DND-41 (cell line): Measurements from ENCODE around the gene MOK.

Source experiments
- CTCF ChIP-seq: IDR thresholded peaks from 2 replicates; pipeline ENCODE4 v1.5.1; 2012; ENCODE audit warnings: borderline replicate concordance, low read length, moderate library complexity, mild to moderate bottlenecking; ENCODE audit not compliant: poor library complexity, severe bottlenecking; ENCODE audit errors: extremely low read depth
- EZH2 ChIP-seq: IDR thresholded peaks from 3 replicates; pipeline ENCODE4 v1.6.1; 2012; ENCODE audit warnings: borderline replicate concordance, low read depth, mild to moderate bottlenecking, moderate library complexity, low read length, inconsistent platforms; ENCODE audit not compliant: severe bottlenecking

GRCh38 chr14:102317564-102318248 is 12.7 kb upstream of the MOK start:
- TF ChIP-seq CTCF (peak; percentile 16), EZH2 (no peak)
